Rectal smooth muscle tissue (tissue), 1 donor: ENCODE data around the gene PIGC.
"Not testable (repeated sequence)": the region's sequence is repeated elsewhere in the genome, so short reads cannot be mapped to it uniquely, and the experiment has no call there.

Source experiments
- H3K27ac ChIP-seq: one replicate; pipeline ENCODE4 v1.7.0; 2013; ENCODE audit warnings: low read depth, low read length, inconsistent platforms
- H3K27me3 ChIP-seq: one replicate; pipeline ENCODE4 v1.7.0; 2013; ENCODE audit warnings: low read length; ENCODE audit not compliant: control insufficient read depth, insufficient read depth
- H3K36me3 ChIP-seq: one replicate; pipeline ENCODE4 v1.7.0; 2013; ENCODE audit warnings: low read length; ENCODE audit not compliant: control insufficient read depth, insufficient read depth
- H3K4me1 ChIP-seq: one replicate; pipeline ENCODE4 v1.7.0; 2013; ENCODE audit warnings: low read length; ENCODE audit not compliant: control insufficient read depth, insufficient read depth
- H3K4me3 ChIP-seq: one replicate; pipeline ENCODE4 v1.7.0; 2013; ENCODE audit warnings: low read length
- H3K9ac ChIP-seq: one replicate; pipeline ENCODE4 v1.7.0; 2013; ENCODE audit warnings: low read length

The PIGC gene

DNA sequence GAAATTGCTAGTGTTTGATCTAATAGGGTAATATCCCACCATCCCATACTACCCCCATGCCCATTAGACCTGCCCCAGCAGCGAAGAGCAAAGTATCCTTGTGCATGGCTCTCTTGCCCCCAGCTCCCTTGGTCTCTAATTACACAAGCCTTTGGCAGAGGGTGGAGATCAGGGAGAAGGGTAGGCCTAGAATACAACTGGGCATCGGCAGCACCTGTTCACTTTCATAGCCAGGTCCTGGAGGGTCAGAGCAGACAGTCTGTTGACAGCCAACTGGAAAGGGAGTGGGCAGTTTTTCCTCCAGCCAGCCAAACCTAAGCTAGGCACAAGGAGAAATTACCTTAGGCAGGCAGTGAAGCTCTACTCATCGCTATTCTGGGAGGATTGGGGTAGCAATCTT is 2.7 kb upstream of the PIGC start:
- Histone ChIP-seq H3K9ac (no peak overlapping the region), H3K4me1 (peaks cover 5% of the 10 kb centered on the region), H3K27ac (no peak overlapping the region), H3K27me3 (no peaks in the 10 kb centered on the region), H3K4me3 (no peak overlapping the region), H3K36me3 (peaks cover 3% of the 10 kb centered on the region)

DNA sequence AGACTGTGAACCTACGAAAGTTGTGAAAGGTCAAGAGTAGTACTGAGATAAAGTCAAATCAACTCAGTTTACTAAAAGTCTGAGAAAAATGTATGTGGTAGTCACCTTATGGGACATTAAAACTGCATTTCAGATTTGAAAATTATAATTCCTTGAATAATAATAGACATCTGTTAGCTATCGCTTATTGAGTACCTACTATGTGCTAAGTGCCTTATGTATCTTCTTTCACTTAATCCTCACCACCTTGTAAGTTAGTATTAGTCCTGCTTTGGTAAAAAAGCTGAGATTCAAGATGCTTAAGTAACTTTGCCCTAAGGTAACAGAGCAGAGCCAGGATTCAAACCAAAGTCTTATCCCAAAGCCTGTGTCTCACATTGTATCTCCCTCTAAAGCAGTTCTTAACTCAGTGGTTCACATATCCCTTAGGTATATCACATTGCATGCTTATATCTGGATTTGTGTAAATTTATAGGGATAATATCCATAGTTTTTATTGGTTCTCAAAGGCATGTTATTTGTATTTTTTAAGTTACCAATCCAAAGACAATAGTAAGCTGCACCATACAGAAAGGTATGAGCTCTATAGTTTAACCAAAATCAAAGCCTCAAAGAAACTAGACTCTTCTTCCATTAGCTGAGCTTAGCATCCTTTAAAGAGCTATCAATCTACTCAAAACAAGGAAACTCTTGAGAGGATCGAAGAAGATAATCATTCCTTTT is 865 bp downstream of the PIGC start:
- Histone ChIP-seq H3K9ac (no peak overlapping the region), H3K27me3 (no peaks in the 10 kb centered on the region), H3K27ac (no peak overlapping the region)

DNA sequence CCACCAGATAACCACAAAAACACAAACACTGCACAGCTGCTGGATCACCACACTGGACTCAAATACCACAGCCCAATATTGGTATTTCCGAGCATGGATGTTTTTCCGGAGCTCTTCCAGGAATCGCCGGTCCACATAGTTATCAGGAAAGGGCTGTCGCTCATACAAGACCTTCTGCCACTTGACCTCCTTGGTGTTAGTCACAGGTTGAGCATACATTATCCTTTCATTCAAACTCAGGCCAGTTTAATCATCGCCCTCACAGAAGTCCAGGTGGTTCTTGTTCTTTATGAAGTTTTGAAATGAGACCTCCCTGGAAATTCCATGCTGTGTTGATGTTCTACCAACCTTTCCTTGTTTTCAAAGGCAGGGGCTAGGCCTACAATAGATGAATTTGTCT is 1.5 kb downstream of the PIGC start:
- Histone ChIP-seq H3K9ac (no peak overlapping the region), H3K27ac (no peak overlapping the region)

More for the DNA sequence above, 865 bp downstream of the PIGC start:
- peaks cover 3% of the 10 kb centered on the region for H3K36me3 ChIP-seq
- peak overlapping the region; percentile 81 for H3K4me3 ChIP-seq
- H3K4me1 ChIP-seq = peaks cover 5% of the 10 kb centered on the region

DNA sequence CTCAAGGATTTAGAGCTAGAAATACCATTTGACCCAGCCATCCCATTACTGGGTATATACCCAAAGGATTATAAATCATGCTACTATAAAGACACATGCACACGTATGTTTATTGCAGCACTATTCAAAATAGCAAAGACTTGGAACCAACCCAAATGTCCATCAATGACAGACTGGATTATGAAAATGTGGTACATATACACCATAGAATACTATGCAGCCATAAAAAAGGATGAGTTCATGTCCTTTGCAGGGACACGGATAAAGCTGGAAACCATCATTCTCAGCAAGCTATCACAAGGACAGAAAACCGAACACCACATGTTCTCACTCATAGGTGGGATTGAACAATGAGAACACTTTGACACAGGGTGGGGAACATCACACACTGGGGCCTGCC is 6.7 kb downstream of the PIGC start:
- H3K4me1 ChIP-seq, H3K27ac ChIP-seq, H3K27me3 ChIP-seq, H3K4me3 ChIP-seq, H3K9ac ChIP-seq, H3K36me3 ChIP-seq: not testable (repeated sequence)

More for the DNA sequence above, 1.5 kb downstream of the PIGC start:
- H3K27me3 ChIP-seq = no peaks in the 10 kb centered on the region
- H3K4me3 ChIP-seq = peak overlapping the region; percentile 81
- peaks cover 5% of the 10 kb centered on the region for H3K4me1 ChIP-seq
- peaks cover 3% of the 10 kb centered on the region for H3K36me3 ChIP-seq

DNA sequence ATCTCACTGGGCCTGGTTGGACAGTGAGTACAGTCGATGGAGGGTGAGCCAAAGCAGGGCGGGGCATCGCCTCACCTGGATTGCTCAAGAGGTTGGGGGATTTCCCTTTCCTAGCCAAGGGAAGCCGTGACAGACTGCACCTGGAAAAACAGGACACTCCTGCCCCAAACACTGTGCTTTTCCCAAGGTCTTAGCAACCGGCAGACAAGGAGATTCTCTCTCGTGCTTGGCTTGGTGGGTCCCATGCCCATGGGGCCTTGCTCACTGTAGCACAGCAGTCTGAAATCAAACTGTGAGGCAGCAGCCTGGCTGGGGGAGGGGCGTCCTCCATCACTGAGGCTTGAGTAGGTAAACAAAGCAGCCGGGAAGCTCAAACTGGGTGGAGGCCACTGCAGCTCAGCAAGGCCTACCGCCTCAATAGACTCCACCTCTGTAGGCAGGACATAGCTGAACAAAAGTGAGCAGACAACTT is 12.1 kb downstream of the PIGC start:
- no peak overlapping the region for H3K27ac ChIP-seq
- no peaks in the 10 kb centered on the region for H3K4me1 ChIP-seq
- H3K4me3 ChIP-seq = no peak overlapping the region
- no peaks in the 10 kb centered on the region for H3K36me3 ChIP-seq
- no peak overlapping the region for H3K9ac ChIP-seq
- no peaks in the 10 kb centered on the region for H3K27me3 ChIP-seq

DNA sequence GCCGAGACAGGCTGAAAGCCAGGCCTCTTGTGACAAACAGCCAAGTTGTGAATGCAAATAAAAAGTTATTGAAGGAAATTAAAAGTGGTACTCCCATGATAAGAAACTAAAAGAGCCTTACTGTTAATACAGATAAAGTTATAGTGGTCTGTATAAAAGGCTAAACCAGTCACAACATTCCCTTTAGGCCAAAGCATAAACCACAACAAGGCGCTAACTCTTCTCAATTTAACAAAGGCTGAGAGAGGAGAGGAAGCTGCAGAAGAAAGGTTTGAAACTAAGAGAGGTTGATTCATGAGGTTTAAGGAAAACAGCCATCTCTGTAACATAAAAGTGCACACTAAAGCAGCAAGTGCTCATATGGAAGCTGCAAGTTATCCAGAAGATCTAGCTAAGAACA is 12.7 kb downstream of the PIGC start:
- no peaks in the 10 kb centered on the region for H3K27me3 ChIP-seq

DNA sequence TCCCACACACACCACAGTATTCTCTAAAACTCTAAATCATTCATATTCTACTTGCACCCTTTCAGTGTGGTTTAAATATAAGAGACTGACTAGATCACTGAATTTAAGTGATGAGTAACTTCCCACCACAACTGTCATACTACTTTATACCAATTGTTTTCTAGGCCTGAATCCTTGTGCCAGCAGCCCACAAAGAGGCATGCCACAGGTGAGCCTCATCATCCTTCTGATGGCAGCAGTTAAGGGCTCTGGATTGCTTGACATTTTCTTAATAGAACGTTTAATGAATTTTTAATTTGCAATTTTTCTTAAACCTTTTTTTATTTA is 13.8 kb downstream of the PIGC start:
- no peaks in the 10 kb centered on the region for H3K36me3 ChIP-seq
- H3K27me3 ChIP-seq = no peaks in the 10 kb centered on the region
- H3K9ac ChIP-seq = no peak overlapping the region
- H3K4me3 ChIP-seq = no peak overlapping the region
- no peak overlapping the region for H3K27ac ChIP-seq
- H3K4me1 ChIP-seq = no peaks in the 10 kb centered on the region

More for the DNA sequence above, 12.7 kb downstream of the PIGC start:
- H3K4me3 ChIP-seq = no peak overlapping the region
- H3K9ac ChIP-seq = no peak overlapping the region
- H3K27ac ChIP-seq = no peak overlapping the region
- H3K4me1 ChIP-seq = no peaks in the 10 kb centered on the region
- H3K36me3 ChIP-seq = no peaks in the 10 kb centered on the region

DNA sequence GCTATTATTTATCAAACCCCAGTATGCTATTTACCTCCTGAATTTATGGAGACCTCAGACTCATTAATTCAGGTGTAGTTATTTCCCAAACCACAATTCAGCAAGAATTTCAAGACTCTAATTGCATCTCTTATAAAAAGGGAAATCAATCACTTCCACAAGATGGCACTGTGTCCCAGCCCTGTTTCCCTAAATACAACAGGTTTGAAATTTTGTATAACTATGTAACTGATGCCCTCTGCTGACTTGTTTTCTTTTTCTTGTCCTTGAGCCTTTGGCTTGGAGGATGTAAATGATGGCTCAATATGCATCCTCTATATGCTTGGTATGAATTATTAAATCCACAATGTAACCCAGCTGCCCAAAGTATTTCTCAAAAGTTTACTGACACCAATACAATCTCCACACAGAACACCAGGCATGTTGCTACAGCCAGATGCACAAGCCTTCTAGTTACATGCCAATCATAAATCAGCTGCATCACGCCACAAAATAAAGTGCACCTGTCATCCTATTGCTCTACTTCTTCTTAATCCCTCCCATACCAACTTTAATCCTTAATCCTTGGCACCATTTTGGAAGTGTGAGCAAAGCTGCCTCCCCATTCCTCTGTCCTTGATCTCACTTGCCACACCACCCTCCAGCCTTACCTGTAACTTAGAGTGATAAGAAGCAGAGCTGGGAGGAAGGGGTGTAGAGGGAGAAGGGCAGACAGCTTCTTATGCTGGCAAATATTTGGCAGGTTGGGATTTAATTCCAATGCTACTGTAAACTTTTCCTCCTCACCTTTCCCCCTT is 14.3 kb downstream of the PIGC start:
- no peak overlapping the region for H3K9ac ChIP-seq
- no peaks in the 10 kb centered on the region for H3K27me3 ChIP-seq
- no peak overlapping the region for H3K27ac ChIP-seq
- H3K36me3 ChIP-seq = no peaks in the 10 kb centered on the region
- no peaks in the 10 kb centered on the region for H3K4me1 ChIP-seq
- H3K4me3 ChIP-seq = no peak overlapping the region

DNA sequence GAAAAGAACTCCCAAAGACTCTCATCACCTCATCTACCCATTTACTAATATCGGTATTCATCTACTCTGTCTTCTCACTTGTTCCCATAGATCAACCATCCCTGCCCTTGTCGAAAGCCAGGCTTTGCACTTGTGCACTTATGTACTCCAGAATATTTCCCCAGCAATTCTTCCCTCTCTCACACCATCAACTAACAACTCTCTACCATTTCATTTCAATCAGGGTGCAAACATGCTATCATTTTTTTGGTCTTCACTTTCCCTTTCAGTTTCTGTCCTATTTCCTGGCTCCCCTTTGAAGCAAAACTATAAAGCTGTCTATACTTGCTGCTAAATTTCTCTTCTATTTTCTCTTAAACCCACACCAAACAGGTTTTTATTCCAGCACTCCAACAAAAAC is 16.7 kb downstream of the PIGC start:
- Histone ChIP-seq H3K36me3 (no peaks in the 10 kb centered on the region), H3K27ac (no peak overlapping the region), H3K4me1 (no peaks in the 10 kb centered on the region), H3K27me3 (no peaks in the 10 kb centered on the region), H3K4me3 (no peak overlapping the region), H3K9ac (no peak overlapping the region)

DNA sequence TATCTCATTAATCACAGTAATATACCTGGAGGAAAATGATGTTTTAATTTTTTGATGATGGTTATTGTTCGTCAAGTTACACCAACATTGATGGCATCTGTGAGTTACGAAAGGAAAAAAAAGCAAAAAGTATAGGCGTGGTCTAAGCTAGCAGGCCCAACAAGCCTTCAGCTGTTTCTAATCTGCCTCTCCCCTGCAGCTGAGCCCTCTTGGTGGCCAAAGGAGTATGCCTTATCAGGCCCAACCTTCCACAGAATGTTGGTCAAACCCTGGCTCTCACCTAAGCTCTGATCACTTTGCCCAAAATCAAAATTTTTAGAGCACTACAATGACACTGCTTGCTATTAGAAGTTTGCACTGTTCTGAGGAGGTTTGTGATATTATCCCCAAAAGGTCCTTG is 18.5 kb downstream of the PIGC start:
- no peaks in the 10 kb centered on the region for H3K27me3 ChIP-seq
- H3K4me3 ChIP-seq = no peak overlapping the region
- H3K27ac ChIP-seq = no peak overlapping the region
- H3K4me1 ChIP-seq = no peaks in the 10 kb centered on the region
- H3K36me3 ChIP-seq = no peaks in the 10 kb centered on the region
- H3K9ac ChIP-seq = no peak overlapping the region

DNA sequence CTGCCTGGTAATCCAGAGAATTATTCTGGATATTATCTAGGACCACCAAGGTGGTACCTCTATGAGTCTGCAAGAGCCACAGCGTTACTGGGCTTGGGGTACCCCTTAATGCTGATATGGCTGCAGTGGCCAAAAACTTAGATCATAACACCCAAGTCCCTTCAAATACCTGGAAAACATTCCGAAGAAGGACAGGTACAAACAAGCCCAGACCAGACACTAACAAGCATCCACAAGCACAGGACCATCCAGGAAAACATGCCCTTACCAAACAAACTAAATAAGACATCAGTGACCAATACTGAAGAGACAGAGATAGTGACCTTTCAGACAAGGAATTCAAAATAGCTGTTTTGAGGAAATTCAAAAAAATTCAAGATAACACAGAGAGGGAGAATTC is 20.5 kb downstream of the PIGC start:
- Histone ChIP-seq H3K27ac (no peak overlapping the region), H3K9ac (no peak overlapping the region), H3K4me1 (no peaks in the 10 kb centered on the region), H3K4me3 (no peak overlapping the region), H3K36me3 (no peaks in the 10 kb centered on the region), H3K27me3 (no peaks in the 10 kb centered on the region)

DNA sequence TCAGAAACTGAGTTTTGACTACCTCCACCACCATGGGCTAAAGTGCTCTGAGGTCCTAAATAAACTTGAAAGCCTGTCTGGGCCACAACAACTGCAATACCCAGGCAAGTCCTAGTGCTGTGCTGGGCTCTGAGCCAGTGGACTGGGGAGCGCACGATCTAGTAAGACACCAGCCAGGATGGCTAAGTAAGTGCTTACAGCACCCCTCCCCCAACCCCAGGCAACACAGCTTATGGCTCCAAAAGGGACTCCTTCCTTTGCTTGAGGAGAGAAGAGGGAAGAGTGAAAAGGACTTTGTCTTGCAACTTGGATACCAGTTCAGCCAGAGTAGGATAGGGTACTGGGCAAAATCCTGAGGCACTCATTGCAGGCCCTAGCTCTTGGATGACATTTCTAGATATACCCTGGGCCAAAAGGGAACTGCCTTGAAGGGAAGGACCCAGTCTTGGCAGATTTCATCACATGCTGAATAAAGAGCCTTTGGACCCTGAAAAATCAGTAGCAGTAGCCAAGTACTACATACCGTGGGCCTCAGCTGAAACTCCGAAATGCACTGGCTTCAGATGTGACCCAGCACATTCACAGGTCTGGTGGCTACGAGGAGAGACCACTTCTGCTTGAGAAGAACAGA is 21.8 kb downstream of the PIGC start:
- H3K36me3 ChIP-seq = no peaks in the 10 kb centered on the region
- H3K4me3 ChIP-seq = no peak overlapping the region
- no peak overlapping the region for H3K27ac ChIP-seq
- no peak overlapping the region for H3K9ac ChIP-seq
- no peaks in the 10 kb centered on the region for H3K4me1 ChIP-seq
- no peaks in the 10 kb centered on the region for H3K27me3 ChIP-seq
